HG03354 (cell line): ENCODE results near the gene RABL6.

ENCODE experiments used
- ATAC-seq: cut with Tn5 transposase; IDR thresholded peaks from one replicate; pipeline ENCODE4 v1.9.1; 2021; ENCODE audit warnings: mild to moderate bottlenecking; ENCODE audit not compliant: unreplicated experiment, poor library complexity, severe bottlenecking

The RABL6 gene

GRCh38 chr9:136808075-136808805, 492 bp downstream of the RABL6 start:
- peak; percentile 37 for ATAC-seq

- ATAC-seq = no peak
These were observed 1.0 kb downstream of the RABL6 start for GRCh38 chr9:136808806-136809158.

GRCh38 chr9:136814725-136815421, 7.1 kb downstream of the RABL6 start:
- no peak for ATAC-seq

GRCh38 chr9:136815422-136815782, 7.7 kb downstream of the RABL6 start:
- no peak for ATAC-seq

GRCh38 chr9:136820971-136821825, 13.4 kb downstream of the RABL6 start:
- ATAC-seq = no peak

GRCh38 chr9:136821826-136822544, 14.2 kb downstream of the RABL6 start:
- ATAC-seq = no peak

GRCh38 chr9:136823136-136824046, 15.6 kb downstream of the RABL6 start:
- no peak for ATAC-seq

GRCh38 chr9:136824496-136825225, 16.9 kb downstream of the RABL6 start:
- ATAC-seq = no peak

- no peak for ATAC-seq
These were observed 17.8 kb downstream of the RABL6 start for GRCh38 chr9:136825295-136826187.

- ATAC-seq = no peak
These were observed 18.4 kb downstream of the RABL6 start for GRCh38 chr9:136826188-136826541.

GRCh38 chr9:136826703-136827582, 19.2 kb downstream of the RABL6 start:
- ATAC-seq = no peak

GRCh38 chr9:136827794-136828473, 20.2 kb downstream of the RABL6 start:
- no peak for ATAC-seq

- no peak for ATAC-seq
These were observed 20.9 kb downstream of the RABL6 start for GRCh38 chr9:136828474-136829140.

GRCh38 chr9:136829412-136829811, 21.7 kb downstream of the RABL6 start:
- no peak for ATAC-seq
